HUES48 (cell line): ENCODE data around the gene ITGB5.
"Not testable (repeated sequence)": the region's sequence is repeated elsewhere in the genome, so short reads cannot be mapped to it uniquely, and the experiment has no call there.

Source experiments
- H3K27ac ChIP-seq: one replicate; pipeline ENCODE4 v1.7.0; 2013; ENCODE audit warnings: low read depth, low read length, inconsistent platforms
- H3K27me3 ChIP-seq: 2 replicates; pipeline ENCODE4 v1.6.1; 2013; ENCODE audit warnings: mild to moderate bottlenecking, low read length; ENCODE audit not compliant: control insufficient read depth, insufficient read depth
- H3K36me3 ChIP-seq: 2 replicates; pipeline ENCODE4 v1.6.1; 2013; ENCODE audit warnings: low read length; ENCODE audit not compliant: control insufficient read depth, insufficient read depth
- H3K4me1 ChIP-seq: 2 replicates; pipeline ENCODE4 v1.6.1; 2013; ENCODE audit warnings: mild to moderate bottlenecking, low read length; ENCODE audit not compliant: control insufficient read depth, insufficient read depth
- H3K4me3 ChIP-seq: 2 replicates; pipeline ENCODE4 v1.5.1; 2013; ENCODE audit warnings: mild to moderate bottlenecking, low read depth, low read length
- H3K9ac ChIP-seq: 2 replicates; pipeline ENCODE4 v1.6.1; 2013; ENCODE audit warnings: mild to moderate bottlenecking, low read depth, low read length, moderate library complexity
- H3K9me3 ChIP-seq: 2 replicates; pipeline ENCODE4 v1.6.1; 2013; ENCODE audit warnings: low read length; ENCODE audit not compliant: control insufficient read depth, insufficient read depth

The ITGB5 gene

DNA sequence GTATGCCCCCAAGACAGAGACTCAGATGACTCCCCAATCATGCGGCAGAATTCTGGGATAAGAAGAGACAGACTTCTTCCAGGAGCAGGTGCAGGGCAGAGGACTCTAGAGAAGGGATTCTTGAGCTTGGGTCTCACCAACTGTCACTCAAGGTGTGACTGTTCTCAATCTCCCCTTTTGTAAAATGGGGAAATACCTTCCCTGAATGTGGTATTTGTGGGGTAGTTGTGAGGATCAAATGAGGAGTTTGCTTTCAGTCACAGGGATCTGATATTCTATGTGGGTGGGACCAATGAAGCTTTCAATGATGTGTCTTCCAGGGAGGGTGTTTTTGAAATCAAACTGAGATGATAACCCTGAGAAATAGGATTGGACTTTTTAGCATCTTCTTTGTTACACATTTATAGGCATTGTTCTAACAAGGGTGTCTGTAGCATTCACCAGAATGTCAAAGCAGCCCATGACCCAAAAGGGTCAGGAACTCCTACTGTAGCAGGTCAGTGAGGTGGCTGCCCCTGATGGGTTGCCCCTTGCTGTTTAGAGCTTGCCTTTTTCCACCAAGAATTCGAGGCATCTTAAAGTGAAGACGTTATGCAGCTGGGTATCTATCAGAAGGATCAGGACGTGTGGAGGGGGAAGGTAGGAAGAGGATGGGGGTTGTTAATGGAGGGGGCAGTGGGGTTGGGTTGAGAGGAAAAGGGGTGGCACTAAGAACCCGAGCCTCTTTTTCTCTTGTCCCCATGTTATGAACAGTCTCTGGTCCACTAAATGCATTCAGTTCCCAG lies 128.1 kb downstream of the ITGB5 start:
- Histone ChIP-seq H3K27me3 (no peaks in the 10 kb centered on the region), H3K36me3 (peaks cover 17% of the 10 kb centered on the region), H3K4me1 (peaks cover 6% of the 10 kb centered on the region), H3K4me3 (no peak overlapping the region), H3K9me3 (no peaks in the 10 kb centered on the region), H3K27ac (no peak overlapping the region), H3K9ac (no peak overlapping the region)

- H3K36me3 ChIP-seq, H3K4me3 ChIP-seq, H3K9ac ChIP-seq, H3K4me1 ChIP-seq, H3K27ac ChIP-seq, H3K27me3 ChIP-seq, H3K9me3 ChIP-seq: not testable (repeated sequence)
Observed at GRCh38 chr3:124757926-124758325, 129.2 kb downstream of the ITGB5 start.

DNA sequence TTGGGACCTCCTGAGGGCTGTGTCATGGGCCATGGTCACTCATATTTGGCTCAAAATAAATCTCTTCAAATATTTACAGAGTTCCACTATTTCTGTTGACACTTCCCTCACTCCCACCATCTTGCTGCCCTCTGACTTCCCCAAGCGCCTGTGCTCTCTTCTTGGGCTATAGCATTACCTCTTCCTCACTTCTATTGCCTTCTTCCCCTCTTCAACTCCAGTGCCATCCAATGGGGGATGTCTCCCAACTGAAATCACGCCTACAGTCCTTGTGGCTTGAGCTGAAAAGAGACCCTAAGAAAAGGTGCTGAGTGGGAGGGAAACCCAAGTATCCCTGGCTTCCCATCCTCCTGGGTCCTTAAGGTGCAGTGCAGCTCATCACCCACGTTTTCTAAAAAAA lies 135.1 kb downstream of the ITGB5 start:
- H3K9ac ChIP-seq: no peak overlapping the region
- no peaks in the 10 kb centered on the region for H3K27me3 ChIP-seq
- no peaks in the 10 kb centered on the region for H3K9me3 ChIP-seq
- no peak overlapping the region for H3K4me3 ChIP-seq
- H3K4me1 ChIP-seq: peaks cover 3% of the 10 kb centered on the region; the same call in 1 of the 2 replicates
- no peak overlapping the region for H3K27ac ChIP-seq
- peaks cover under 1% of the 10 kb centered on the region; the same call in 1 of the 2 replicates for H3K36me3 ChIP-seq

DNA sequence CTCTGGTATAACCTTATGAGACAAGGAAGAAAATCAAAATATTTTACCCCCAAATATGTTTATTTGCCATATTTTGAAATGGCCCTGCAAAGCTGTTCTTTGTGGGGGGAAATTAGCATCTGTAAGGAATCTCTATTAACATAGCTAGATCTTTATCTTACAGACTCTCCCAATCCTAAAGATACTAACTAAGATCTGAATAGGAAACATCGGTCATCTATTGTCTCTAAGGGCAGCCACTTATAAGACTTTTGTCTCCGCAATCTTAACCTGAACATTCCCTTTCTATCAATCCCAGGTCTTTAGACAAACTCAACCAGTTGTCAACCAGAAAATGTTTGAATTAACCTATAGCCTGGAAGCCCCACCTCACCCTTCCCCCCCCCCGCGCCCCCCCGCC lies 135.7 kb downstream of the ITGB5 start:
- no peak overlapping the region for H3K4me3 ChIP-seq
- H3K36me3 ChIP-seq: peaks cover 5% of the 10 kb centered on the region
- no peak overlapping the region for H3K9ac ChIP-seq
- no peaks in the 10 kb centered on the region for H3K9me3 ChIP-seq
- no peaks in the 10 kb centered on the region for H3K27me3 ChIP-seq
- H3K4me1 ChIP-seq: peaks cover 3% of the 10 kb centered on the region; the same call in 1 of the 2 replicates
- H3K27ac ChIP-seq: no peak overlapping the region

GRCh38 chr3:124749877-124750276 lies 137.3 kb downstream of the ITGB5 start:
- not testable (repeated sequence) for H3K9ac ChIP-seq, H3K9me3 ChIP-seq, H3K4me3 ChIP-seq, H3K4me1 ChIP-seq, H3K27me3 ChIP-seq, H3K27ac ChIP-seq
- H3K36me3 ChIP-seq: peaks cover 22% of the 10 kb centered on the region

GRCh38 chr3:124748560-124749198 lies 138.5 kb downstream of the ITGB5 start:
- peaks cover 34% of the 10 kb centered on the region for H3K36me3 ChIP-seq
- peak overlapping the region; percentile 68 for H3K27ac ChIP-seq
- H3K27me3 ChIP-seq: no peaks in the 10 kb centered on the region
- no peak overlapping the region for H3K4me3 ChIP-seq
- peaks cover 3% of the 10 kb centered on the region; the same call in 1 of the 2 replicates for H3K4me1 ChIP-seq
- no peak overlapping the region for H3K9ac ChIP-seq
- H3K9me3 ChIP-seq: no peaks in the 10 kb centered on the region

DNA sequence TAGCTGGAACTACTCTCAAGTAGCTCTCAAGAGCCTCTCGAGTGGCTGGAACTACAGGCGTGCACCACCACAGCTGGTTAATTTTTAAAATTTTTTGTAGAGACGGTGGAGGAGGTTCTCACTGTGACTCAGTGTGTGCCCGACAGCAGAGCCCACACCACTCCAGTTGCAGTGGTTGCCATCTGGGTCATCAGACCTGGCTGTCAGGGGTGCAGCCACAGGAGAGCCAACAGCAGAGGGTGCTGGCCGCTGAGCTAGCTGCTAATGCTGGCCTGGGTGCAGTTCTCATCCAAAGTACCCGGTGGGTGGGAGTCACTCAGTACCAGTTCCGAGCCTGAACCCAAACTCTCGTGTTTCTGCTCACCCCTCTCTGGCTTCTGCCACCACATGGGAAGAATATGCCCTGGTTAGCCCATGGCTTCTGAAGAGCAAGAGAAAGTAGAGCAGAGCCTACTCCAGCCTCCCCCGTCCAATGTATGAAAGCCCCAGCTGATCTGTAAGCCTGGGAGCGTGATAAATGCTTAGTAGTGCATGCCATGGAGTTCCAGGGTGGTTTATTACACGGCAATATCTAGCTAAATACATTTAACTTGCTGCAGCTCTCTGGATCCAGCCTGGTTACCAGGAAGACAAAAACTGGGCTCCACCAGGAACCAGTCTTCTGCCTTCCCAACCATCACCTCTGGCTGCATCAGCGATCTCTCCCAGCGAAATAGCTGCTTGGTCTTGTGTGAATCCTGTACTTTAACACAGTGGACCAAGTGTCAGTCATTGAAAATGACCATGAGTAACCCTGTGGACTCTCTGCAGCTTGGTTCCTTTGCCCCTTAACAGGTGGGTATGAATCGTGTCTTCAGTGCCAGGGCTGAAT lies 139.8 kb downstream of the ITGB5 start:
- Histone ChIP-seq H3K9me3 (no peaks in the 10 kb centered on the region), H3K9ac (no peak overlapping the region), H3K27me3 (no peaks in the 10 kb centered on the region), H3K4me3 (no peak overlapping the region), H3K4me1 (peaks cover 3% of the 10 kb centered on the region; the same call in 1 of the 2 replicates), H3K36me3 (peaks cover 43% of the 10 kb centered on the region), H3K27ac (no peak overlapping the region)

DNA sequence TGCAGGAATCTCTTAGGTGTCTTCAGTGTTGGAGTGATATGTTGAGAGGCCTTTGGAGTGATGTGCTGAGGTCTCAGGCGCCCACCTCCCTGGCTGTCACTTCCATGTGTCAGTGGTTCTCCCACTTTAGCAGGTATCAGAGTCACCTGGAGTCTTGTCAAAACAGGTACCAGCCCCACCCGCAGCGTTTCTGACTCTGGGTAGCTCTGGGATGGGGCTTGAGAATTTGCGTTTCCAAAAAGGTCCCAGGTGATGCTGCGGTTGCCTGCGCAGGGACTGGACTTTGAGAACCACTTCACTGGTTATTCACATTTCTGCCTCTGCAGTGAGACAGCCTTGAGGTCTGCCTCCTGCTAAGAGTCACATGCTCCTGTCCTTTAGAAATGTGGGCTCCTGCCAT lies 141.4 kb downstream of the ITGB5 start:
- Histone ChIP-seq H3K4me3 (no peak overlapping the region), H3K9ac (no peak overlapping the region), H3K27me3 (no peaks in the 10 kb centered on the region), H3K4me1 (no peaks in the 10 kb centered on the region), H3K27ac (no peak overlapping the region), H3K9me3 (no peaks in the 10 kb centered on the region), H3K36me3 (peaks cover 59% of the 10 kb centered on the region)

DNA sequence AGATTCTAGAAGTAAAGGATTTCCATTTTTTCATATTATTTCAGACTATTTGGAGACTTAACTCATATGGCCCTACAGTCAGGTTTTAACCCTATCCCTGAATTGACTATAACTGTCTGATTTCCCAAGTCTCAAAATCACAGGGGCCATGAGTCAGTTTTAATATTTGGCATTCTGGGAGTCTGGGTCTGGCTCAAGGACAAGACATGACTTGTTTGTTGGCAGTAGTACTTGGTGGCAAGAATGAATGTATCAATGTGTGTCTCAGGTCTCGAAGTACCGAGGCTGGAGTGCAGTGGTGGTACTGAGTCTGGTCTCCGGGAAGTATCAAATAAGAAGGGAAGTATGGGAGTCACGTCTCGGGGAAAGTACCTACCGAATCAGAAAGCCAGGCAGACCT lies 146.1 kb downstream of the ITGB5 start:
- Histone ChIP-seq H3K27me3 (no peaks in the 10 kb centered on the region), H3K9me3 (no peaks in the 10 kb centered on the region), H3K27ac (no peak overlapping the region), H3K4me3 (no peak overlapping the region), H3K4me1 (no peaks in the 10 kb centered on the region), H3K9ac (no peak overlapping the region), H3K36me3 (peaks cover 93% of the 10 kb centered on the region)

- H3K9ac ChIP-seq: no peak overlapping the region
- peaks cover 4% of the 10 kb centered on the region for H3K4me1 ChIP-seq
- H3K27ac ChIP-seq: no peak overlapping the region
- peaks cover 41% of the 10 kb centered on the region for H3K36me3 ChIP-seq
- H3K27me3 ChIP-seq: peaks cover 6% of the 10 kb centered on the region
- H3K9me3 ChIP-seq: no peaks in the 10 kb centered on the region
- H3K4me3 ChIP-seq: no peak overlapping the region; the same call in 1 of the 2 replicates
Observed at GRCh38 chr3:124731760-124732159, 155.4 kb downstream of the ITGB5 start.

- Histone ChIP-seq H3K4me1 (peaks cover 4% of the 10 kb centered on the region), H3K27ac (no peak overlapping the region), H3K9me3 (no peaks in the 10 kb centered on the region), H3K36me3 (peaks cover 34% of the 10 kb centered on the region), H3K27me3 (peaks cover 6% of the 10 kb centered on the region), H3K4me3 (peak overlapping the region; percentile 98), H3K9ac (peak overlapping the region; percentile 98)
Observed at GRCh38 chr3:124730941-124731297, 156.2 kb downstream of the ITGB5 start.
